ENCODE measurements around the gene THSD7B. TPM values are rescaled to one million over a fixed set of nuclear protein-coding genes. Genes with fewer than 3 reads are reported as not detected.

THSD7B gene
- total and polyA plus RNA-seq, 2 of the 8 experiments (the other 6 are each of a cell fraction or from before 2014, with no cell fraction given), result 0.60 to 2.9 TPM

GRCh38 chr2:137437386-137437785, 672.0 kb downstream of the THSD7B start:
- no peak overlapping the region for H4K91ac ChIP-seq (replicated peaks; ENCODE audit: insufficient read length, low read length)
- no peak for FAIRE-seq

More at GRCh38 chr2:137437386-137437785, 672.0 kb downstream of the THSD7B start:
- Histone ChIP-seq H2BK15ac (ENCODE audit: low read length) (no peak overlapping the region), H3K23ac (ENCODE audit: insufficient read length) (no peak overlapping the region), H4K8ac (ENCODE audit: extremely low read depth, insufficient read depth, low read length) (no peak overlapping the region), H3K14ac (ENCODE audit: insufficient read length) (no peak overlapping the region), H3K36me3 (ENCODE audit: control insufficient read depth in 2 of 4, insufficient read depth in 4 of 4, low read length in 3 of 4) (no peaks in the 10 kb centered on the region), H3K4me2 (ENCODE audit: insufficient read depth in 1 of 2, low read depth in 2 of 2, low read length in 2 of 2) (no peak overlapping the region), H3K9ac (replicated peaks in 1 of 4; ENCODE audit: extremely low read depth in 1 of 4, low read depth in 3 of 4, low read length in 3 of 4) (no peak overlapping the region), H2BK120ac (replicated peaks; ENCODE audit: low read depth, low read length) (no peak overlapping the region), H2BK5ac (ENCODE audit: low read depth, low read length) (no peak overlapping the region), H3K56ac (replicated peaks; ENCODE audit: insufficient read length, low read depth, low read length) (no peak overlapping the region), H3K79me1 (ENCODE audit: low read depth, low read length) (no peaks in the 10 kb centered on the region), H4K20me1 (replicated peaks in 1 of 2; ENCODE audit: control insufficient read depth in 1 of 2, insufficient read depth in 2 of 2, low read length in 2 of 2) (no peaks in the 10 kb centered on the region), H3K4me3 (ENCODE audit: extremely low read depth in 1 of 4, insufficient read depth in 2 of 4, low read depth in 3 of 4, low read length in 4 of 4) (no peak overlapping the region), H3K9me3 (ENCODE audit: insufficient read depth in 2 of 2, low read depth in 1 of 2, low read length in 1 of 2) (no peaks in the 10 kb centered on the region), H3K23me2 (ENCODE audit: low read depth, low read length) (no peaks in the 10 kb centered on the region), H2AFZ (ENCODE audit: low read length) (no peak overlapping the region), H2BK20ac (ENCODE audit: low read length) (no peak overlapping the region), H4K5ac (ENCODE audit: insufficient read length, low read depth, low read length) (no peak overlapping the region), H2BK12ac (ENCODE audit: low read depth, low read length) (no peak overlapping the region), H3K4ac (replicated peaks; ENCODE audit: insufficient read length, low read depth, low read length) (no peak overlapping the region), H3K27ac (ENCODE audit: low read depth, low read length) (no peak overlapping the region), H2AK5ac (ENCODE audit: low read depth, low read length) (no peak overlapping the region), H3K18ac (ENCODE audit: extremely low read depth, low read length) (no peak overlapping the region), H3K4me1 (replicated peaks in 1 of 4; ENCODE audit: control insufficient read depth in 3 of 4, insufficient read depth in 4 of 4, low read length in 3 of 4) (no peaks in the 10 kb centered on the region), H3K79me2 (ENCODE audit: control insufficient read depth in 1 of 2, insufficient read depth in 2 of 2, low read length in 2 of 2) (no peaks in the 10 kb centered on the region), H3K27me3 (replicated peaks in 1 of 4; ENCODE audit: control insufficient read depth in 3 of 4, extremely low read depth in 1 of 4, insufficient read depth in 3 of 4, low read length in 3 of 4) (no peaks in the 10 kb centered on the region)
- no peak for DNase-seq (ENCODE audit: low read depth in 1 of 2, low spot score in 2 of 2)
- CTCF ChIA-PET (ENCODE audit: partially characterized antibody), result no interaction called here
- TF ChIP-seq FOSL1 (IDR thresholded peaks at IDR 0.05; ENCODE audit: insufficient read depth, low read depth, low read length) (no peak), CHD1 (IDR thresholded peaks at IDR 0.05; ENCODE audit: low read depth, low read length) (no peak), NANOG (IDR thresholded peaks at IDR 0.05; ENCODE audit: insufficient read depth, low read depth, low read length, poor library complexity, severe bottlenecking) (no peak), POLR2AphosphoS5 (IDR thresholded peaks at IDR 0.05; ENCODE audit: low read depth, low read length) (no peak), HDAC2 (IDR thresholded peaks at IDR 0.05; ENCODE audit: borderline replicate concordance in 1 of 2, low read depth in 2 of 2, low read length in 2 of 2) (no peak), ATF2 (IDR thresholded peaks at IDR 0.05; ENCODE audit: low read length) (no peak), RFX5 (IDR thresholded peaks at IDR 0.05; ENCODE audit: borderline replicate concordance, low read depth, low read length) (no peak), SIRT6 (IDR thresholded peaks at IDR 0.05; ENCODE audit: low read length) (no peak), BRCA1 (IDR thresholded peaks at IDR 0.05; ENCODE audit: low read depth, low read length) (no peak), TBP (IDR thresholded peaks at IDR 0.05; ENCODE audit: low read depth, low read length) (no peak), NRF1 (IDR thresholded peaks at IDR 0.05; ENCODE audit: low read depth, low read length) (no peak)
- 93% methylated on average over 2 of the region's 2 CpGs; no CpG with 5 or more reads in 1 of the 2 experiments for WGBS, 2 experiments (ENCODE audit: extremely low coverage in 1 of 2, insufficient coverage in 1 of 2, insufficient read length in 1 of 2, insufficient replicate concordance in 2 of 2, low coverage in 1 of 2, low lambda C conversion rate in 2 of 2, missing lambda C conversion rate in 1 of 2)
- POLR2A ChIA-PET (ENCODE audit: partially characterized antibody), result no interaction called here
